22Rv1 (cell line): Measurements from ENCODE around the gene GGA2.

Source experiments
- CTCF ChIP-seq: fragments of 450-650 bp; IDR thresholded peaks from 2 replicates; pipeline ENCODE4 v1.5.1; 2017; ENCODE audit warnings: mild to moderate bottlenecking
- ZFX ChIP-seq: fragments of 450-650 bp; IDR thresholded peaks from 2 replicates; pipeline ENCODE4 v1.6.1; 2017; ENCODE audit warnings: antibody characterized with exemption, borderline replicate concordance

- TF ChIP-seq CTCF, result no peak
- no peak for TF ChIP-seq ZFX
Measured at GRCh38 chr16:23505671-23506605, 4.4 kb downstream of the GGA2 start.
